Smooth muscle cell (in vitro differentiated cells): Measurements from ENCODE around the gene VPS29. TPM values are rescaled to one million over a fixed set of nuclear protein-coding genes. Genes with fewer than 3 reads are reported as not detected.

Source experiments
- DNase-seq: peaks from one replicate; lab custom pipeline; 2025; ENCODE audit not compliant: unreplicated experiment; lab: John Stamatoyannopoulos, UW
- H2AFZ ChIP-seq: fragments of 200-600 bp; sonication (generic); 2 replicates; pipeline ENCODE4 v1.6.0; 2016; ENCODE audit warnings: antibody characterized with exemption, low read depth, mild to moderate bottlenecking
- H3F3A ChIP-seq: fragments of 200-600 bp; sonication (generic); 2 replicates; pipeline ENCODE4 v1.6.0; 2017; ENCODE audit warnings: antibody characterized with exemption, low read depth
- H3K27ac ChIP-seq: fragments of 200-600 bp; sonication (generic); 2 replicates; pipeline ENCODE4 v1.5.1; 2016; ENCODE audit warnings: low read depth, mild to moderate bottlenecking
- H3K27me3 ChIP-seq: fragments of 200-600 bp; sonication (generic); 2 replicates; pipeline ENCODE4 v1.6.1; 2016; ENCODE audit warnings: low read depth, mild to moderate bottlenecking
- H3K36me3 ChIP-seq: fragments of 200-600 bp; sonication (generic); 2 replicates; pipeline ENCODE4 v1.5.1; 2016; ENCODE audit warnings: low read depth
- H3K4me1 ChIP-seq: fragments of 200-600 bp; sonication (generic); 2 replicates; pipeline ENCODE4 v1.5.1; 2016; ENCODE audit warnings: low read depth
- H3K4me2 ChIP-seq: fragments of 200-600 bp; sonication (generic); 2 replicates; pipeline ENCODE4 v1.6.0; 2016; ENCODE audit warnings: mild to moderate bottlenecking
- H3K4me3 ChIP-seq: fragments of 200-600 bp; sonication (generic); 2 replicates; pipeline ENCODE4 v1.5.1; 2016; ENCODE audit warnings: mild to moderate bottlenecking
- H3K79me2 ChIP-seq: fragments of 200-600 bp; sonication (generic); 2 replicates; pipeline ENCODE4 v1.6.0; 2016; ENCODE audit warnings: low read depth, mild to moderate bottlenecking
- H3K9ac ChIP-seq: fragments of 200-600 bp; sonication (generic); 2 replicates; pipeline ENCODE4 v1.6.0; 2016; ENCODE audit warnings: low read depth
- H3K9me3 ChIP-seq: fragments of 200-600 bp; sonication (generic); replicated peaks from 2 replicates; pipeline ENCODE4 v1.5.1; 2016; ENCODE audit warnings: low read depth
- H4K20me1 ChIP-seq: fragments of 200-600 bp; sonication (generic); 2 replicates; pipeline ENCODE4 v1.6.0; 2016; ENCODE audit warnings: low read depth
- CTCF ChIP-seq: fragments of 200-600 bp; sonication (generic); IDR thresholded peaks from 2 replicates; pipeline ENCODE4 v1.5.1; 2017; ENCODE audit warnings: borderline replicate concordance, mild to moderate bottlenecking, antibody characterized with exemption; ENCODE audit not compliant: insufficient read depth, poor library complexity, severe bottlenecking
- WGBS: methylation state at CpG from one replicate; pipeline ENCODE4 v1.1.7; 2016; ENCODE audit warnings: low lambda C conversion rate; 5-methylcytosine and 5-hydroxymethylcytosine counted together
- polyA plus RNA-seq: library from polyadenylated mRNA; unstranded; fragments of >200 nt; fragmentation: Nextera tagmentation; extraction: Ambion mirVana; gene quantifications from 2 replicates; pipeline ENCODE4 v1.2.1, GENCODE V29; 2016
- total RNA-seq: library from RNA; depleted of rRNA; stranded (reverse); fragments of >200 nt; gene quantifications from 2 replicates; pipeline ENCODE4 v1.2.3, GENCODE V29; 2014

The VPS29 gene
- total and polyA plus RNA-seq, 2 experiments from 2014 or later: 72.9 to 136 TPM

- no peak for TF ChIP-seq CTCF
- Histone ChIP-seq H3K4me2 (no peak overlapping the region), H3K27me3 (peaks cover 11% of the 10 kb centered on the region), H3K9ac (no peak overlapping the region), H3K27ac (no peak overlapping the region), H4K20me1 (no peaks in the 10 kb centered on the region), H3K4me3 (no peak overlapping the region), H3F3A (no peaks in the 10 kb centered on the region), H3K79me2 (no peaks in the 10 kb centered on the region), H3K9me3 (no peaks in the 10 kb centered on the region), H3K36me3 (no peaks in the 10 kb centered on the region), H2AFZ (no peak overlapping the region), H3K4me1 (no peaks in the 10 kb centered on the region)
- 85% methylated on average over 3 of the region's 3 CpGs for whole genome bisulfite sequencing
- no peak for DNase-seq
These were observed 15.1 kb upstream of the VPS29 start for GRCh38 chr12:110516995-110517394.

- Histone ChIP-seq H3K79me2 (no peaks in the 10 kb centered on the region), H3K27me3 (peaks cover 14% of the 10 kb centered on the region), H3K4me3 (no peak overlapping the region), H3F3A (no peaks in the 10 kb centered on the region), H3K27ac (no peak overlapping the region), H3K4me2 (no peak overlapping the region), H3K36me3 (no peaks in the 10 kb centered on the region), H2AFZ (no peak overlapping the region), H3K9ac (no peak overlapping the region), H4K20me1 (no peaks in the 10 kb centered on the region), H3K9me3 (no peaks in the 10 kb centered on the region), H3K4me1 (no peaks in the 10 kb centered on the region)
- 67% methylated on average over 1 of the region's 1 CpG for WGBS
- no peak for TF ChIP-seq CTCF
- DNase-seq: no peak
These were observed 12.5 kb upstream of the VPS29 start for GRCh38 chr12:110514363-110514762.

- H3K9ac ChIP-seq: no peak overlapping the region
- H3K9me3 ChIP-seq: no peaks in the 10 kb centered on the region
- H3K4me1 ChIP-seq: no peaks in the 10 kb centered on the region
- no peak overlapping the region for H3K4me2 ChIP-seq
- no peak overlapping the region for H2AFZ ChIP-seq
- no peak for DNase-seq
- no peaks in the 10 kb centered on the region for H3K79me2 ChIP-seq
- H3K27me3 ChIP-seq: peaks cover 14% of the 10 kb centered on the region
- H3K4me3 ChIP-seq: no peak overlapping the region
- H3K27ac ChIP-seq: no peak overlapping the region
- H3F3A ChIP-seq: no peaks in the 10 kb centered on the region
- TF ChIP-seq CTCF: no peak
- no peaks in the 10 kb centered on the region for H3K36me3 ChIP-seq
- 87% methylated on average over 6 of the region's 6 CpGs for WGBS
- no peaks in the 10 kb centered on the region for H4K20me1 ChIP-seq
These were observed 11.9 kb upstream of the VPS29 start for GRCh38 chr12:110513842-110514241.

GRCh38 chr12:110508071-110508586 lies 6.2 kb upstream of the VPS29 start:
- H3K27ac ChIP-seq: no peak overlapping the region
- H2AFZ ChIP-seq: no peak overlapping the region
- H3F3A ChIP-seq: peaks cover 1% of the 10 kb centered on the region
- no peaks in the 10 kb centered on the region for H3K79me2 ChIP-seq
- DNase-seq: no peak
- no peaks in the 10 kb centered on the region for H3K9me3 ChIP-seq
- TF ChIP-seq CTCF: no peak
- no peaks in the 10 kb centered on the region for H3K4me1 ChIP-seq
- H3K27me3 ChIP-seq: peaks cover 3% of the 10 kb centered on the region
- no peaks in the 10 kb centered on the region for H4K20me1 ChIP-seq
- 87% methylated on average over 4 of the region's 4 CpGs for WGBS
- H3K4me3 ChIP-seq: no peak overlapping the region
- no peak overlapping the region for H3K9ac ChIP-seq
- no peaks in the 10 kb centered on the region for H3K36me3 ChIP-seq
- H3K4me2 ChIP-seq: no peak overlapping the region
